ENCODE measurements around the gene IPCEF1. TPM values are rescaled to one million over a fixed set of nuclear protein-coding genes. Genes with fewer than 3 reads are reported as not detected.

IPCEF1 gene
- total RNA-seq, 2 donors from 2014 or later: 0.90 to 1.2 TPM

- H3K4me3 ChIP-seq: no peak overlapping the region
- H3K36me3 ChIP-seq: no peaks in the 10 kb centered on the region
- H3K27me3 ChIP-seq: no peaks in the 10 kb centered on the region
- H3K27ac ChIP-seq: no peak overlapping the region
- TF ChIP-seq, protein P1, sequence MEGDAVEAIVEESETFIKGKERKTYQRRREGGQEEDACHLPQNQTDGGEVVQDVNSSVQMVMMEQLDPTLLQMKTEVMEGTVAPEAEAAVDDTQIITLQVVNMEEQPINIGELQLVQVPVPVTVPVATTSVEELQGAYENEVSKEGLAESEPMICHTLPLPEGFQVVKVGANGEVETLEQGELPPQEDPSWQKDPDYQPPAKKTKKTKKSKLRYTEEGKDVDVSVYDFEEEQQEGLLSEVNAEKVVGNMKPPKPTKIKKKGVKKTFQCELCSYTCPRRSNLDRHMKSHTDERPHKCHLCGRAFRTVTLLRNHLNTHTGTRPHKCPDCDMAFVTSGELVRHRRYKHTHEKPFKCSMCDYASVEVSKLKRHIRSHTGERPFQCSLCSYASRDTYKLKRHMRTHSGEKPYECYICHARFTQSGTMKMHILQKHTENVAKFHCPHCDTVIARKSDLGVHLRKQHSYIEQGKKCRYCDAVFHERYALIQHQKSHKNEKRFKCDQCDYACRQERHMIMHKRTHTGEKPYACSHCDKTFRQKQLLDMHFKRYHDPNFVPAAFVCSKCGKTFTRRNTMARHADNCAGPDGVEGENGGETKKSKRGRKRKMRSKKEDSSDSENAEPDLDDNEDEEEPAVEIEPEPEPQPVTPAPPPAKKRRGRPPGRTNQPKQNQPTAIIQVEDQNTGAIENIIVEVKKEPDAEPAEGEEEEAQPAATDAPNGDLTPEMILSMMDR (IDR thresholded peaks at IDR 0.05): no peak
- DNase-seq: no peak
- H3K9ac ChIP-seq (ENCODE audit: low read depth in 2 of 2, low read length in 2 of 2): no peak overlapping the region
- intact Hi-C loops (cut with DNase I): no loop called here
- H3K4me1 ChIP-seq: no peaks in the 10 kb centered on the region
- no peaks in the 10 kb centered on the region for H3K9me3 ChIP-seq
Measured at GRCh38 chr6:154390034-154390433, 33.4 kb upstream of the IPCEF1 start.

DNA sequence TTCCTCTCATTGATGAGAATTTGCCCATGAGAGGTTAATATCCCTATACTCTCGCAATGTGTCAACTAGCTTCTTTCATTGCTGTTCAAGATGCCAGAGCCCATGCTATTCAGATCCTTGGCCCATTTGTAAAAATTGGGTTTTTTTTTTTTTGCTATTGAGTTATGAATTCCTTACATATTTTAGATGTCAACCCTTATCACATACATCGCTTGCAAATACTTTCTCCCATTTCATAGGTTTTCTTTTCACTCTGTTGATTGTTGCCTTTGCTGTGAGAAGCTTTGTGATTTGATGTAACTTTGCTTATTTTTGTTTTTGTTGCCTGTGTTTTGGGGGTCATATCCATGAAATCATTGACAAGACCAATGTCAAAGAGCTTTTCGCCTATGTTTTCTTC is 32.2 kb upstream of the IPCEF1 start:
- Histone ChIP-seq H3K27ac (no peak overlapping the region), H3K36me3 (no peaks in the 10 kb centered on the region), H3K9ac (ENCODE audit: low read depth in 2 of 2, low read length in 2 of 2) (no peak overlapping the region), H3K4me1 (no peaks in the 10 kb centered on the region), H3K27me3 (no peaks in the 10 kb centered on the region), H3K9me3 (no peaks in the 10 kb centered on the region), H3K4me3 (no peak overlapping the region)
- intact Hi-C loops (cut with DNase I): no loop called here
- no peak for DNase-seq
- TF ChIP-seq, protein P1 (IDR thresholded peaks at IDR 0.05): no peak

DNA sequence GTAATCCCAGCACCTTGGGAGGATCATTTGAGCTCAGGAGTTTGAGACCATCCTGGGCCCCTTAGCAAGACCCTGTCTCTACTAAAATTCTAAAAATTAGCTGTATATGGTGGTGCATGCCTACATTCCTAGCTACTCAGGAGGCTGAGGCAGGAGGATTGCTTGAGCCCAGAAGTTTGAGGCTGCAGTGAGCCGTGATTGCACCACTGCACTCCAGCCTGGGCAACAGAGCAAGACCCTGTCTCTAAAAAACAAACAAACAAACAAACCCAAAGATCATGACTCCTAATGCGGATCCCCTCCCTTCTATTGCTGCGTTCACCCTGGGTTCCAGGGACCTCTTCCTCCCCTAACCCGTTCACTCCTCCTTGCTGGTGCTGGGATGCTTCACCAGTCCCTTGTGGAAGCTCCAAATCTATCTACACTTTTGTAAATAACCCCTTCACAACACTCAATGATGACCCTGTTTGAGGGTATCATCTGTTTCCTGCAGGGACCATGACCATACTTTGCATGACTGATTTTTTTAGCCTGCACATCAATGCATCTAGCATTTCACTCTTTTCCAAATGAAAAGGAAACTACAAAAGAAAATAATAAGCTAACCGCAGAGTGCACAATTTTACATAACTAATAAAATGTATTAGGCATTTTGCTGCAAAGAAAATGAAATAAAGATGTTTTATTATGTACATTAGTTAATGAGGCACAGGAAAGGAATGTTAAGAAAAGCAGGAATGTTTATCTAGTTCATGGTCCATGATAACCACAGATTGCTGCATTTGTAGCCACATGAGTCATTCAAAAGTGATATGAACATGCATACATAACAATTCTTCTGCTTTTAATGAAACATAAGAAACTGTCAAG is 30.5 kb upstream of the IPCEF1 start:
- DNase-seq: no peak
- Histone ChIP-seq H3K9me3 (no peaks in the 10 kb centered on the region), H3K4me1 (no peaks in the 10 kb centered on the region), H3K36me3 (no peaks in the 10 kb centered on the region), H3K27ac (no peak overlapping the region), H3K27me3 (no peaks in the 10 kb centered on the region), H3K4me3 (no peak overlapping the region), H3K9ac (ENCODE audit: low read depth in 2 of 2, low read length in 2 of 2) (no peak overlapping the region)
- intact Hi-C loops (cut with DNase I): no loop called here
- TF ChIP-seq, protein P1 (IDR thresholded peaks at IDR 0.05): no peak

DNA sequence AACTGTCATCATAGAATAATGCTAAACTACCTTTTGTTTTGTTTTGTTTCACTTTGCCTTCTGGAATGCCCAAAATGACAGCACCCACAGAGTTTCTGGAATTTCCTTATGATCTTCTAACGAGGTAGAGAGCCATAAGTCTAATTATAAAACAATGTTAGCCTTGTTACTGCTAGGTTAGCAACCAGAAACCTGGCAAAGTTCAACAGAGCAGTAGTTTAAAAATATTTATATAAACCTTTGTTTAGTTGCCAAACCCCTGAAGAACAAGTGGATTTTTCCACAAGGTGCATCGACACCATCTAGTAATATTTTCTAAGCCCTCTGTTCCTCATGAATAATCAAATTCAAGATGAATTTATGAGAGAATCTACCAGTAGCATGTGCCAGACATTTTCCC is 27.6 kb upstream of the IPCEF1 start:
- Histone ChIP-seq H3K27me3 (no peaks in the 10 kb centered on the region), H3K27ac (no peak overlapping the region), H3K4me1 (no peaks in the 10 kb centered on the region), H3K9ac (ENCODE audit: low read depth in 2 of 2, low read length in 2 of 2) (no peak overlapping the region), H3K36me3 (no peaks in the 10 kb centered on the region), H3K9me3 (no peaks in the 10 kb centered on the region), H3K4me3 (no peak overlapping the region)
- no peak for DNase-seq
- TF ChIP-seq, protein P1 (IDR thresholded peaks at IDR 0.05): no peak
- intact Hi-C loops (cut with DNase I): no loop called here

DNA sequence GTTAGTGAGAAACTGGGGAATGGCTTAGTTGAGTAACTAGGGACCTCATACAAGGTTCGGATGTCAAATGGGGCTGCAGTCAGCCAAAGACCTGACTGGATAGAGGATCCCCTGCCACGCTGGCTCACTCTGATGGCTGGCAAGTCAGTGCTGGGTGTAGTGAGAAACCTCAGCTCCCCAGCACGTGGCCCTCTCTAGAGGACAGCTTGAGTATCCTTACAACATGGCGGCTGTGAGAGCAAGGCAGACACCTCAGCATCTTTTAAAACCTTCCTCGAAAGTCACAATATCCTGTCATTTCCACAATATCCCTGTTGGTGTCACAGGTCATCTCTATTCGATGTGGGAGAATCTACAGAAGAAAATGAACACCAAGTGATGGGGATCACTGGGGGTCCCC is 26.7 kb upstream of the IPCEF1 start:
- Histone ChIP-seq H3K4me3 (no peak overlapping the region), H3K9ac (ENCODE audit: low read depth in 2 of 2, low read length in 2 of 2) (no peak overlapping the region), H3K4me1 (no peaks in the 10 kb centered on the region), H3K27me3 (no peaks in the 10 kb centered on the region), H3K36me3 (no peaks in the 10 kb centered on the region), H3K27ac (no peak overlapping the region), H3K9me3 (no peaks in the 10 kb centered on the region)
- intact Hi-C loops (cut with DNase I): no loop called here
- TF ChIP-seq, protein P1 (IDR thresholded peaks at IDR 0.05): no peak
- DNase-seq: no peak

All from colonic mucosa (tissue), 4 donors.